H9 (cell line): Measurements from ENCODE around the gene ABHD16B. TPM values are rescaled to one million over a fixed set of nuclear protein-coding genes. Genes with fewer than 3 reads are reported as not detected.

ENCODE experiments used
- DNase-seq: peaks from one replicate; pipeline ENCODE4 v3.0.0-alpha.2; 2017
- H2AFZ ChIP-seq: one replicate; pipeline ENCODE4 v1.6.1; 2013; ENCODE audit warnings: mild to moderate bottlenecking, low read length, control low read depth, moderate library complexity
- H2AK5ac ChIP-seq: 2 replicates; pipeline ENCODE4 v1.6.1; 2013; ENCODE audit warnings: low read length, control low read depth, mixed read lengths; ENCODE audit not compliant: insufficient read length
- H2BK120ac ChIP-seq: one replicate; pipeline ENCODE4 v1.6.1; 2013; ENCODE audit warnings: low read depth, mild to moderate bottlenecking, low read length, control low read depth, inconsistent platforms; ENCODE audit not compliant: poor library complexity, severe bottlenecking
- H2BK12ac ChIP-seq: 2 replicates; pipeline ENCODE4 v1.6.1; 2013; ENCODE audit warnings: low read length, control low read depth, mixed read lengths, low read depth; ENCODE audit not compliant: insufficient read length
- H2BK15ac ChIP-seq: 2 replicates; pipeline ENCODE4 v1.6.1; 2013; ENCODE audit warnings: low read depth, low read length, control low read depth
- H2BK20ac ChIP-seq: one replicate; pipeline ENCODE4 v1.6.1; 2013; ENCODE audit warnings: low read depth, mild to moderate bottlenecking, low read length, control low read depth, inconsistent platforms; ENCODE audit not compliant: poor library complexity, severe bottlenecking
- H2BK5ac ChIP-seq: 2 replicates; pipeline ENCODE4 v1.6.1; 2013; ENCODE audit warnings: low read length, control low read depth, mixed read lengths; ENCODE audit not compliant: insufficient read length
- H3K14ac ChIP-seq: 2 replicates; pipeline ENCODE4 v1.6.1; 2013; ENCODE audit warnings: low read length, control low read depth; ENCODE audit not compliant: insufficient read depth
- H3K18ac ChIP-seq: 2 replicates; pipeline ENCODE4 v1.6.1; 2013; ENCODE audit warnings: low read depth, mild to moderate bottlenecking, mixed read lengths, low read length, control low read depth; ENCODE audit not compliant: insufficient read length
- H3K23ac ChIP-seq: 2 replicates; pipeline ENCODE4 v1.6.1; 2013; ENCODE audit warnings: low read length, control low read depth, mixed read lengths, low read depth; ENCODE audit not compliant: insufficient read length
- H3K23me2 ChIP-seq: 2 replicates; pipeline ENCODE4 v1.6.1; 2013; ENCODE audit warnings: low read depth, mild to moderate bottlenecking, mixed read lengths, low read length, control low read depth; ENCODE audit not compliant: insufficient read length, poor library complexity, severe bottlenecking
- H3K27ac ChIP-seq: 2 replicates; pipeline ENCODE4 v1.5.1; 2013; ENCODE audit warnings: low read length, control low read depth, mixed read lengths, low read depth; ENCODE audit not compliant: insufficient read length
- H3K27me3 ChIP-seq: 2 replicates; pipeline ENCODE4 v1.6.1; 2013; ENCODE audit warnings: low read length, control low read depth, inconsistent platforms; ENCODE audit not compliant: insufficient read depth
- H3K4ac ChIP-seq: 2 replicates; pipeline ENCODE4 v1.6.1; 2013; ENCODE audit warnings: low read depth, mild to moderate bottlenecking, control low read depth, inconsistent platforms, low read length, moderate library complexity
- H3K4me1 ChIP-seq: 2 replicates; pipeline ENCODE4 v1.6.1; 2013; ENCODE audit warnings: low read length, control low read depth, inconsistent platforms; ENCODE audit not compliant: insufficient read depth
- H3K4me2 ChIP-seq: 2 replicates; pipeline ENCODE4 v1.6.1; 2013; ENCODE audit warnings: low read length, control low read depth, mixed read lengths; ENCODE audit not compliant: insufficient read length, insufficient read depth
- H3K56ac ChIP-seq: 2 replicates; pipeline ENCODE4 v1.6.1; 2013; ENCODE audit warnings: low read depth, mild to moderate bottlenecking, mixed read lengths, low read length, control low read depth; ENCODE audit not compliant: insufficient read length
- H3K79me1 ChIP-seq: 2 replicates; pipeline ENCODE4 v1.6.1; 2013; ENCODE audit warnings: low read depth, mild to moderate bottlenecking, moderate library complexity, low read length, control low read depth, inconsistent platforms; ENCODE audit not compliant: insufficient read depth, poor library complexity, severe bottlenecking
- H3K79me2 ChIP-seq: 2 replicates; pipeline ENCODE4 v1.6.1; 2013; ENCODE audit warnings: low read length, control low read depth, inconsistent platforms; ENCODE audit not compliant: insufficient read depth
- H3K9ac ChIP-seq: 2 replicates; pipeline ENCODE4 v1.6.1; 2013; ENCODE audit warnings: low read length, control low read depth, mixed read lengths; ENCODE audit not compliant: insufficient read length; ENCODE audit errors: extremely low read depth
- H3K9me3 ChIP-seq: one replicate; pipeline ENCODE4 v1.6.1; 2013; ENCODE audit warnings: low read depth, low read length, inconsistent platforms; ENCODE audit not compliant: control insufficient read depth
- H3T11ph ChIP-seq: one replicate; pipeline ENCODE4 v1.6.1; 2013; ENCODE audit warnings: mild to moderate bottlenecking, low read length, control low read depth, inconsistent platforms
- H4K20me1 ChIP-seq: one replicate; pipeline ENCODE4 v1.6.1; 2013; ENCODE audit not compliant: control insufficient read depth, insufficient read length, insufficient read depth
- H4K5ac ChIP-seq: 2 replicates; pipeline ENCODE4 v1.6.1; 2013; ENCODE audit warnings: low read depth, mild to moderate bottlenecking, mixed read lengths, low read length, control low read depth; ENCODE audit not compliant: insufficient read length
- H4K8ac ChIP-seq: replicated peaks from 2 replicates; pipeline ENCODE4 v1.6.1; 2013; ENCODE audit warnings: low read length, control low read depth, mixed read lengths, low read depth; ENCODE audit not compliant: insufficient read length
- H4K91ac ChIP-seq: 2 replicates; pipeline ENCODE4 v1.6.1; 2013; ENCODE audit warnings: low read depth, mild to moderate bottlenecking, moderate library complexity, mixed read lengths, low read length, control low read depth; ENCODE audit not compliant: insufficient read length
- H3K27ac Mint-ChIP-seq, 3 experiments: 2 replicates in 2 of 3; 3 replicates in 1 of 3; pipeline ENCODE4 v1.8.0; 2020 to 2021; ENCODE audit warnings: mixed read lengths in 3 of 3, mild to moderate bottlenecking in 1 of 3, moderate library complexity in 1 of 3
- H3K27me3 Mint-ChIP-seq: 2 replicates; pipeline ENCODE4 v1.8.0; 2021; ENCODE audit warnings: low read depth, mild to moderate bottlenecking, moderate library complexity, mixed read lengths
- H3K36me3 Mint-ChIP-seq, 3 experiments: 2 replicates in 2 of 3; 3 replicates in 1 of 3; pipeline ENCODE4 v1.8.0; 2020 to 2021; ENCODE audit warnings: low read depth in 3 of 3, mixed read lengths in 3 of 3; ENCODE audit not compliant: insufficient read depth in 1 of 3
- H3K4me1 Mint-ChIP-seq, 2 experiments: 2 replicates each; pipeline ENCODE4 v1.8.0; 2020; ENCODE audit warnings: mixed read lengths in 2 of 2
- H3K4me3 Mint-ChIP-seq, 2 experiments: 2 replicates in 1 of 2; 3 replicates in 1 of 2; pipeline ENCODE4 v1.8.0; 2020 to 2021; ENCODE audit warnings: mild to moderate bottlenecking in 2 of 2, mixed read lengths in 2 of 2, moderate library complexity in 1 of 2
- H3K9me3 Mint-ChIP-seq, 2 experiments: 2 replicates in 1 of 2; 3 replicates in 1 of 2; pipeline ENCODE4 v1.8.0; 2020; ENCODE audit warnings: mild to moderate bottlenecking in 2 of 2, mixed read lengths in 2 of 2, moderate library complexity in 1 of 2
- CTCF ChIP-seq: fragments of 200-600 bp; sonication (generic); conservative IDR thresholded peaks from 3 replicates; pipeline ENCODE4 v1.8.0; 2021; ENCODE audit warnings: antibody characterized with exemption, mild to moderate bottlenecking
- WGBS: extraction: QIAGEN DNeasy Blood & Tissue Kit; methylation state at CpG from one replicate; pipeline ENCODE4 v1.1.7; 2013; ENCODE audit warnings: missing lambda C conversion rate, low lambda C conversion rate, mixed read lengths; ENCODE audit not compliant: insufficient read length; ENCODE audit errors: extremely low coverage; 5-methylcytosine and 5-hydroxymethylcytosine counted together
- total RNA-seq: library from RNA; stranded (reverse); gene quantifications from 2 replicates; pipeline ENCODE4 v1.2.1, GENCODE V29; 2021

The ABHD16B gene
- total RNA-seq, 1 experiment from 2014 or later, result not detected

DNA sequence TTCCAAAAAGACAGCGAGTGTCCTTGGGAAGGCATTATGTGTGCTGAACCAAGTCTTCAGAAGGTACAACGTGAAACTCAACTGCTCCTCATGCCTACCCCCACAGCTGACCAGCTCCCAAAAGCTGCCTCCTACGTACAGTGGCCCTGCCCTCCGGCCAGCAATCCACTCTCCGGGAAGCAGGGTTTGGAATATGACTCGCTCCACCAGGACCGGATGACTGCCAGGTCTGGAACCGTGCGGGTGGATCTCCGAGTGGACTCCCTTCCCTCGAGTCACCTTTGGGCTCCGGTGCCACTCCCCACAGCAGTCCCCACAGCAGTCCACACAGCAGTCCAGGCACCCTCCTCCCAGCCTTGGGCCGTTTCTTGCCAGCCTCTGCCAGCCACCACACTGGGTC lies 34.5 kb upstream of the ABHD16B start:
- Histone ChIP-seq H3K27me3 (peaks cover 4% of the 10 kb centered on the region; the same call in 1 of the 2 replicates), H2AFZ (no peak overlapping the region), H3K18ac (no peak overlapping the region), H3K9ac (no peak overlapping the region), H2BK15ac (no peak overlapping the region), H3T11ph (no peak overlapping the region), H4K5ac (no peak overlapping the region), H4K20me1 (no peaks in the 10 kb centered on the region), H3K27ac (no peak overlapping the region), H3K4me2 (no peak overlapping the region), H2BK12ac (no peak overlapping the region), H3K79me2 (peaks cover 11% of the 10 kb centered on the region; the same call in 1 of the 2 replicates), H2BK20ac (no peak overlapping the region), H3K79me1 (peaks cover 8% of the 10 kb centered on the region), H2BK5ac (no peak overlapping the region), H3K9me3 (no peaks in the 10 kb centered on the region), H3K23me2 (peaks cover 5% of the 10 kb centered on the region), H3K4ac (no peak overlapping the region), H3K14ac (no peak overlapping the region), H2AK5ac (no peak overlapping the region), H3K4me1 (peaks cover 4% of the 10 kb centered on the region; the same call in 1 of the 2 replicates), H3K23ac (no peak overlapping the region), H2BK120ac (no peak overlapping the region), H3K56ac (no peak overlapping the region), H4K8ac (no peak overlapping the region), H4K91ac (no peak overlapping the region)
- peaks cover 0 to 9% (median 7%) of the 10 kb centered on the region in 3 experiments; a peak in 5 of 7 replicates for H3K36me3 Mint-ChIP-seq
- H3K4me1 Mint-ChIP-seq, result peaks cover 28 to 35% of the 10 kb centered on the region in 2 experiments
- no peak for DNase-seq
- H3K4me3 Mint-ChIP-seq, result no peak overlapping the region
- H3K9me3 Mint-ChIP-seq, result no peaks in the 10 kb centered on the region; a peak in 2 of 5 replicates
- WGBS, result no CpG with 5 or more reads among the region's 13 CpGs
- H3K27ac Mint-ChIP-seq, result peak overlapping the region in 1 of 3 experiments; percentile 51; a peak in 1 of 7 replicates
- no peak for TF ChIP-seq CTCF
- peaks cover 17% of the 10 kb centered on the region for H3K27me3 Mint-ChIP-seq
